C4-2B (cell line): ENCODE measurements around the gene BCL2L15.

ENCODE experiments used
- H3K27ac ChIP-seq: fragments of 450-650 bp; 2 replicates; pipeline ENCODE4 v1.5.1; 2017
- CTCF ChIP-seq: fragments of 450-650 bp; conservative IDR thresholded peaks from 2 replicates; pipeline ENCODE4 v1.5.1; 2017; ENCODE audit warnings: mild to moderate bottlenecking
- ZFX ChIP-seq: fragments of 450-650 bp; IDR thresholded peaks from 2 replicates; pipeline ENCODE4 v1.6.1; 2017

The BCL2L15 gene

GRCh38 chr1:113887402-113888175 lies at the start of gene BCL2L15:
TSS of gene BCL2L15 (minus strand) at chr1:113887581. CDS start at chr1:113887375, 206 bp downstream.
- no peak within 1 kb of the TSS for H3K27ac ChIP-seq
- TF ChIP-seq CTCF (no peak), ZFX (no peak)

GRCh38 chr1:113937146-113937545 lies 49.8 kb upstream of the BCL2L15 start:
- no peak for TF ChIP-seq ZFX
- TF ChIP-seq CTCF: no peak
- H3K27ac ChIP-seq: no peak overlapping the region

DNA sequence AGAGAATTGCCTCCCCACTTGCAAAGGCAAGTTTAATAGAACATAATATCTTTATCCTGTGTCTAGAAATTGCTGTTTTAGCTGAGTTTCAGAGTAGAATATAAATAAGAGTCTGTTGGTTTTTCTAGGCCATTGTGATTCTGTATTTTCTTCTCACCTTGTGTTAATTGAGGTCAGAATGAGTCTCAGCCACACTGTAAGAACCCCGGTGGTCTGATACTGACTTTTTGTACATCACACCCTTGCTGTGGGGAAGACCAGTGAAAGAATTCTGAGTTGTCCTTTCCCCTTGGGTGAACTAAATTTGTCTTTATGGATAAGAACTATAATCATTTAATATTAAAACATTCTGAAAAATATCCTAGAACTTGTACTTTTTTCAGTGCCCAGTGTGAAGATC lies 48.6 kb upstream of the BCL2L15 start:
- H3K27ac ChIP-seq: no peak overlapping the region
- no peak for TF ChIP-seq ZFX
- no peak for TF ChIP-seq CTCF

DNA sequence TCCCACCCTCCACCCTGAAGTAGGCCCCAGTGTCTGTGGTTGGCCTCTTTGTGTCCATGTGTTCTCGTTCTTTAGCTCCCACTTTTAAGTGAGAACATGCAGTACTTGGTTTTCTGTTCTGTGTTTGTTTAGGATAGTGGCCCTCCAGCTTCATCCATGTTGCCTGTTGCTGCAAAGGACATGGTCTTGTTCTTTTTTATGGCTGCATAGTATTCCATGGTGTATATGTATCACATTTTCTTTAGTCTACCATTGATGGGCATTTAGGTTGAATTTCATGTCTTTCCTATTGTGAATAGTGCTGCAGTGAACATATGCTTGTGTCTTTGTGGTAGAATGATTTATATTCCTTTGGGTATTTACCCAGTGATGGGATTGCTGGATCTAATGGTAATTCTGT lies 47.8 kb upstream of the BCL2L15 start:
- no peak for TF ChIP-seq ZFX
- TF ChIP-seq CTCF: no peak
- no peak overlapping the region for H3K27ac ChIP-seq

- TF ChIP-seq CTCF: no peak
- TF ChIP-seq ZFX: no peak
- H3K27ac ChIP-seq: no peak overlapping the region
Observed at GRCh38 chr1:113934511-113935055, 47.2 kb upstream of the BCL2L15 start.

- TF ChIP-seq ZFX (no peak), CTCF (no peak)
- H3K27ac ChIP-seq: no peak overlapping the region
Observed at GRCh38 chr1:113934006-113934405, 46.6 kb upstream of the BCL2L15 start.

DNA sequence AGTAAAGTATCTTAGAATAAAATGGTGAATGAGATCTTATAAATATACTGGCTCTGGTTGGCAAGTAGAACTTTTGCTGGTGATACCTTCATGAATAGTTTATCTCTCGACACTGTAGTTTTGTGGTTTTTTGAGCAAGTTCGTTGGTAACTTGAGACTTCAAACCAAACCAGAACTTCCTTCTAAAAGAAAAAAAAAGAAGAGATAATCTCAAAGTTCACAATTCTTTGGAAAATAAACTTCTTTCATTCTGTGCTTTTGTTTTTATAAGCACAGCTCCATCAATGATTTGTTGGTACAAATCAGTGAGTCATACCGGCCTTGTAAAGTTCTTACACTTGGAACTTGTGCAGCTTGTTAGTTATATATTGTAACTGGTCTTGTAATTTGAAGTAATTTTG lies 44.1 kb upstream of the BCL2L15 start:
- TF ChIP-seq CTCF (no peak), ZFX (no peak)
- H3K27ac ChIP-seq: no peak overlapping the region
